Spleen (tissue), 11 donors: ENCODE results near the gene P2RX1. TPM values are rescaled to one million over a fixed set of nuclear protein-coding genes. Genes with fewer than 3 reads are reported as not detected.

ENCODE experiments used
- DNase-seq: peaks from one replicate; pipeline ENCODE4 v3.0.0-alpha.2; 2020
- H3K27ac ChIP-seq, 8 donors: fragments of 200-600 bp; sonication (generic) in 7 of 8; 1 replicate in 4 of 8; 2 replicates in 4 of 8; pipeline versions ENCODE4 v1.5.0 to v1.8.0; 2016 to 2021; ENCODE audit warnings: inconsistent platforms in 4 of 8, mild to moderate bottlenecking in 4 of 8, moderate library complexity in 1 of 8
- H3K27me3 ChIP-seq, 7 donors: fragments of 200-600 bp; sonication (generic) in 6 of 7; replicated peaks in 1 of 7; 1 replicate in 4 of 7; 2 replicates in 3 of 7; pipeline versions ENCODE4 v1.5.0 to v1.8.0; 2016 to 2021; ENCODE audit warnings: inconsistent platforms in 3 of 7, mild to moderate bottlenecking in 1 of 7
- H3K36me3 ChIP-seq, 6 donors: fragments of 200-600 bp; sonication (generic) in 5 of 6; 1 replicate in 4 of 6; 2 replicates in 2 of 6; pipeline versions ENCODE4 v1.5.0 to v1.8.0; 2016 to 2021; ENCODE audit warnings: inconsistent platforms in 2 of 6
- H3K4me1 ChIP-seq, 6 donors: fragments of 200-600 bp; sonication (generic) in 5 of 6; 1 replicate in 3 of 6; 2 replicates in 3 of 6; pipeline versions ENCODE4 v1.5.0 to v1.8.0; 2016 to 2021; ENCODE audit warnings: inconsistent platforms in 3 of 6
- H3K4me3 ChIP-seq, 8 donors: fragments of 200-600 bp; sonication (generic) in 7 of 8; 1 replicate in 4 of 8; 2 replicates in 4 of 8; pipeline versions ENCODE4 v1.5.0 to v1.8.0; 2016 to 2021; ENCODE audit warnings: inconsistent platforms in 4 of 8, mild to moderate bottlenecking in 4 of 8, moderate library complexity in 2 of 8
- H3K9me3 ChIP-seq, 8 donors: fragments of 200-600 bp; sonication (generic) in 7 of 8; 1 replicate in 4 of 8; 2 replicates in 4 of 8; pipeline versions ENCODE4 v1.5.0 to v1.8.0; 2016 to 2021; ENCODE audit warnings: inconsistent platforms in 4 of 8
- POLR2A ChIP-seq, 3 donors: fragments of 450-650 bp; IDR thresholded peaks; one replicate each; pipeline ENCODE4 v1.5.1; 2017; ENCODE audit warnings: antibody characterized with exemption in 3 of 3, mild to moderate bottlenecking in 1 of 3
- POLR2AphosphoS5 ChIP-seq, 3 donors: sonication (generic); formaldehyde crosslinking; IDR thresholded peaks; one replicate each; pipeline ENCODE4 v1.5.1; 2017; ENCODE audit warnings: antibody characterized with exemption in 3 of 3
- WGBS, 5 donors: extraction: QIAGEN DNeasy Blood & Tissue Kit in 3 of 5; methylation state at CpG; one replicate each; pipeline versions ENCODE4 v1.1.5 to v1.1.7; 2013 to 2018; 5-methylcytosine and 5-hydroxymethylcytosine counted together
- intact Hi-C: fragments of 100-400 bp; cut with DNase I; formaldehyde crosslinking; loops from one replicate; pipeline ENCODE4 v1.15.0; 2023; ENCODE audit warnings: low total_unique reads
- polyA plus RNA-seq, 3 donors: library from polyadenylated mRNA; stranded (reverse); fragments of 200-250 nt; gene quantifications; one replicate each; pipeline ENCODE4 v1.2.1, GENCODE V29; 2013
- total RNA-seq, 7 donors: library from RNA; depleted of rRNA in 3 of 7; stranded (reverse); fragments of >200 nt in 3 of 7; fragmentation: NEBNext Ultra II Directional in 4 of 7; extraction: Animal tissue kit (Norgen Biotek cat#: 25700) in 4 of 7; gene quantifications; one replicate each; pipeline versions ENCODE4 v1.1.0 to v1.2.1, GENCODE V29; 2016 to 2021
- TF ChIP-seq, protein P1 (sequence below), 11 experiments: fragments of 200-600 bp in 7 of 11; fragments of 450-650 bp in 4 of 11; sonication (generic) in 4 of 11; IDR thresholded peaks in 8 of 11; conservative IDR thresholded peaks in 3 of 11; 1 replicate in 7 of 11; 2 replicates in 4 of 11; pipeline versions ENCODE4 v1.4.0 to v1.8.0; 2016 to 2021; ENCODE audit warnings: antibody characterized with exemption in 11 of 11, inconsistent platforms in 4 of 11, mild to moderate bottlenecking in 1 of 11
- donor health status: healthy with polysubstance abuse.
- donor health status: DM: no; HTN: no; CAD: no; lungs with moderate emphysema.
- donor health status: DM: no; HTN: no; CAD: no.
- donor health status: Bipolar disorder and iron deficiency.
- donor health status: healthy.
- donor health status: DM: no; HTN: no; CAD: no.
- donor health status: DM: yes; HTN: yes; CAD: no.

Gene P2RX1
- total and polyA plus RNA-seq, 10 donors, result 9.2 to 46.3 (median 21.7) TPM

DNA sequence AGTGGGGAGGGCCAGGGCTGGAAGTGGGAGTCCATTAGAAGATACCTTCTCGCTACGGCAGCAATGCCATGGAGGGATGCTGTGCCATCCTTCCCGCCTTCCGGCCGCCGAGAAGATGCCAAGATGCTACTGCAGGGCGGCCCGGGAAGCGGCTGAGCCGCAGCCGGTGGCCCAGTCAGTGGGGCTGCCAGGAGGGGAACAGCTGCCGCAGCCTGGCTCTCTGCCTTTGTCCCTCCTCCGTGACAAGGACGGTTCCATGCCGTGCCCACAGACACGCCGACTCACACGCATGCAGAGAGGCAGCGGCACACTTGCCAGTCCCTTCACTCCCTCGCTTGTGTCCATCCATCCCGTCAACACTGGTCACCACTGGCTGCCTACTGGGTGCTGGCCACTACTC, 50.0 kb downstream of the P2RX1 start:
- Histone ChIP-seq H3K4me1 (peaks cover 0 to 18% (median 6%) of the 10 kb centered on the region in 6 donors), H3K27me3 (no peaks in the 10 kb centered on the region), H3K27ac (no peak overlapping the region), H3K4me3 (no peak overlapping the region), H3K36me3 (peaks cover 0 to 40% (median 3%) of the 10 kb centered on the region in 6 donors), H3K9me3 (no peaks in the 10 kb centered on the region)
- TF ChIP-seq, protein P1, sequence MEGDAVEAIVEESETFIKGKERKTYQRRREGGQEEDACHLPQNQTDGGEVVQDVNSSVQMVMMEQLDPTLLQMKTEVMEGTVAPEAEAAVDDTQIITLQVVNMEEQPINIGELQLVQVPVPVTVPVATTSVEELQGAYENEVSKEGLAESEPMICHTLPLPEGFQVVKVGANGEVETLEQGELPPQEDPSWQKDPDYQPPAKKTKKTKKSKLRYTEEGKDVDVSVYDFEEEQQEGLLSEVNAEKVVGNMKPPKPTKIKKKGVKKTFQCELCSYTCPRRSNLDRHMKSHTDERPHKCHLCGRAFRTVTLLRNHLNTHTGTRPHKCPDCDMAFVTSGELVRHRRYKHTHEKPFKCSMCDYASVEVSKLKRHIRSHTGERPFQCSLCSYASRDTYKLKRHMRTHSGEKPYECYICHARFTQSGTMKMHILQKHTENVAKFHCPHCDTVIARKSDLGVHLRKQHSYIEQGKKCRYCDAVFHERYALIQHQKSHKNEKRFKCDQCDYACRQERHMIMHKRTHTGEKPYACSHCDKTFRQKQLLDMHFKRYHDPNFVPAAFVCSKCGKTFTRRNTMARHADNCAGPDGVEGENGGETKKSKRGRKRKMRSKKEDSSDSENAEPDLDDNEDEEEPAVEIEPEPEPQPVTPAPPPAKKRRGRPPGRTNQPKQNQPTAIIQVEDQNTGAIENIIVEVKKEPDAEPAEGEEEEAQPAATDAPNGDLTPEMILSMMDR (IDR thresholded peaks at IDR 0.05 in 8 of 11, conservative IDR thresholded peaks at IDR 0.05 in 3 of 11), result no peak
- no peak for TF ChIP-seq POLR2AphosphoS5 (IDR thresholded peaks at IDR 0.05)
- no peak for TF ChIP-seq POLR2A (IDR thresholded peaks at IDR 0.05)
- no peak for DNase-seq
- intact Hi-C loops, result loop anchor here (10.0 kb wide), 1 partner anchor 139 kb away; no protein-coding TSS in a partner anchor
- 87 to 98% (median 92%) methylated on average over 14 to 21 of the region's 21 CpGs for WGBS, 5 donors

- intact Hi-C loops, result loop anchor here (10.0 kb wide), 1 partner anchor 140 kb away; no protein-coding TSS in a partner anchor
- TF ChIP-seq POLR2AphosphoS5 (IDR thresholded peaks at IDR 0.05), result peak in 1 of 3 donors; percentile 14
- TF ChIP-seq, protein P1 (IDR thresholded peaks at IDR 0.05 in 8 of 11, conservative IDR thresholded peaks at IDR 0.05 in 3 of 11), result no peak
- H3K27ac ChIP-seq, result no peak overlapping the region
- H3K4me1 ChIP-seq, result peaks cover 0 to 10% (median 0%) of the 10 kb centered on the region in 6 donors
- no peak overlapping the region for H3K4me3 ChIP-seq
- 67 to 89% (median 79%) methylated on average over 7 to 8 of the region's 8 CpGs; no CpG with 5 or more reads in 1 of the 5 donors for WGBS, 5 donors
- DNase-seq, result no peak
- H3K9me3 ChIP-seq, result no peaks in the 10 kb centered on the region
- peaks cover 0 to 45% (median 7%) of the 10 kb centered on the region in 6 donors for H3K36me3 ChIP-seq
- H3K27me3 ChIP-seq, result no peaks in the 10 kb centered on the region
Measured at GRCh38 chr17:3865176-3865575, 51.1 kb downstream of the P2RX1 start.

DNA sequence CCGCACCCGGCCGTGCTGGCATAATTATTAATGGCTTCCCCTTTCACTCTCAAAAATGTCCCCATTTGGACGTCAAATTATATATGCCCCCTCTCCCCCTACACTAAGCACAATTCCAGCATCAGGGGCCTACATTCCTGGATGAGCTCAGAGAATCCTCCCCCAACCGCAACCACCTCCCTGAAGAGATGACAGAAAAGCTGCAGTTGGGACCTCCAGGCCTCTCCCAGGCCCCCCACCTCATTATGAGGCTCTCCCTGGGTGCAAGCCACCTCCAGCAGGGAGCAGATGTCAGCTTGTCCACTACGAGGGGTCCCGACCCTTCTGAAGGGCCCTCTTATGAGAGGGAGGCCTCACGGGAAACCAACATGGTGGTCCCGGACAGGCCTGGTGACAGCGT, 51.7 kb downstream of the P2RX1 start:
- H3K36me3 ChIP-seq, result peaks cover 0 to 46% (median 7%) of the 10 kb centered on the region in 6 donors
- WGBS, 5 donors, result 81 to 91% (median 86%) methylated on average over 7 to 10 of the region's 10 CpGs
- no peak for DNase-seq
- no peaks in the 10 kb centered on the region for H3K9me3 ChIP-seq
- H3K4me3 ChIP-seq, result no peak overlapping the region
- intact Hi-C loops, result loop anchor here (10.0 kb wide), 1 partner anchor 140 kb away; no protein-coding TSS in a partner anchor
- H3K27me3 ChIP-seq, result no peaks in the 10 kb centered on the region
- H3K27ac ChIP-seq, result no peak overlapping the region
- H3K4me1 ChIP-seq, result peaks cover 0 to 10% (median 0%) of the 10 kb centered on the region in 6 donors
- TF ChIP-seq POLR2A (IDR thresholded peaks at IDR 0.05) (no peak), POLR2AphosphoS5 (IDR thresholded peaks at IDR 0.05) (no peak)
- TF ChIP-seq, protein P1 (IDR thresholded peaks at IDR 0.05 in 8 of 11, conservative IDR thresholded peaks at IDR 0.05 in 3 of 11), result no peak

- Histone ChIP-seq H3K9me3 (no peaks in the 10 kb centered on the region), H3K4me1 (peaks cover 0 to 10% (median 0%) of the 10 kb centered on the region in 6 donors), H3K27me3 (peaks cover 0 to 6% (median 0%) of the 10 kb centered on the region in 7 donors), H3K36me3 (peaks cover 0 to 36% (median 7%) of the 10 kb centered on the region in 6 donors), H3K27ac (no peak overlapping the region), H3K4me3 (no peak overlapping the region)
- 86 to 94% (median 91%) methylated on average over 21 to 28 of the region's 28 CpGs for WGBS, 5 donors
- TF ChIP-seq POLR2A (IDR thresholded peaks at IDR 0.05) (no peak), POLR2AphosphoS5 (IDR thresholded peaks at IDR 0.05) (no peak)
- TF ChIP-seq, protein P1 (IDR thresholded peaks at IDR 0.05 in 8 of 11, conservative IDR thresholded peaks at IDR 0.05 in 3 of 11), result no peak
- intact Hi-C loops, result loop anchor here (10.0 kb wide), 1 partner anchor 143 kb away; no protein-coding TSS in a partner anchor
- no peak for DNase-seq
Measured at GRCh38 chr17:3861761-3862681, 54.2 kb downstream of the P2RX1 start.
